Omental fat pad (tissue), 4 donors: Measurements from ENCODE around the gene SPAG16. TPM values are rescaled to one million over a fixed set of nuclear protein-coding genes. Genes with fewer than 3 reads are reported as not detected.
"Not testable (repeated sequence)": the region's sequence is repeated elsewhere in the genome, so short reads cannot be mapped to it uniquely, and the experiment has no call there.

Experiments
- ATAC-seq: fragments of 150-250 bp; one replicate; pipeline ENCODE4 v1.9.1; 2016; ENCODE audit warnings: mild to moderate bottlenecking, moderate library complexity; ENCODE audit not compliant: low FRiP score
- DNase-seq: peaks from one replicate; pipeline ENCODE4 v3.0.0-alpha.2; 2019; ENCODE audit warnings: low spot score
- total RNA-seq, 4 donors: library from RNA; depleted of rRNA; stranded (reverse); fragments of >200 nt; gene quantifications; one replicate each; pipeline ENCODE4 v1.1.0, GENCODE V29; 2016
- TF ChIP-seq, protein P1 (sequence below), 3 donors: fragments of 450-650 bp; IDR thresholded peaks; one replicate each; pipeline ENCODE4 v1.5.1; 2016 to 2017; ENCODE audit warnings: antibody characterized with exemption in 3 of 3, mild to moderate bottlenecking in 3 of 3, moderate library complexity in 2 of 3

Gene SPAG16
- total RNA-seq, 4 donors from 2014 or later: 11.1 to 29.5 (median 13.3) TPM

DNA sequence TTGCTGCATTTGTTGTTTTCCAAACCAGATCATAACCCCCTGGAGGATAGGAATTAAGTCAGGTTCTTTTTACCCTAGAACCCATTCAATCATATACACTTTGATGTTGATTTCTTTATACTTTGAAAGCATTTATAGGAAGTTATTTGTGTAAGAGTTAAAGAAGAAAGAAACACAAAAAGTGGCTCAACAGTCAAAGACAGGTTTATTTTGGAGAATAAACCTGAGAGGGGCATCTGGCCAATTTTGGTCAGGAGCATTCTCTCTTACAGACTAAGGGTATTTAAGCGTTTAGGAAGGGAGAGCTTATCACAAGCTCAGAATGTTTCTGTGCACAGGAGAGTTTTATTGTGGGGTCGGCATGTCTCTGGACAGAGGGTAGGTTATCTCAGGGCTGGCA lies 398.0 kb downstream of the SPAG16 start:
- DNase-seq (no peak), ATAC-seq (no peak)
- TF ChIP-seq, protein P1, sequence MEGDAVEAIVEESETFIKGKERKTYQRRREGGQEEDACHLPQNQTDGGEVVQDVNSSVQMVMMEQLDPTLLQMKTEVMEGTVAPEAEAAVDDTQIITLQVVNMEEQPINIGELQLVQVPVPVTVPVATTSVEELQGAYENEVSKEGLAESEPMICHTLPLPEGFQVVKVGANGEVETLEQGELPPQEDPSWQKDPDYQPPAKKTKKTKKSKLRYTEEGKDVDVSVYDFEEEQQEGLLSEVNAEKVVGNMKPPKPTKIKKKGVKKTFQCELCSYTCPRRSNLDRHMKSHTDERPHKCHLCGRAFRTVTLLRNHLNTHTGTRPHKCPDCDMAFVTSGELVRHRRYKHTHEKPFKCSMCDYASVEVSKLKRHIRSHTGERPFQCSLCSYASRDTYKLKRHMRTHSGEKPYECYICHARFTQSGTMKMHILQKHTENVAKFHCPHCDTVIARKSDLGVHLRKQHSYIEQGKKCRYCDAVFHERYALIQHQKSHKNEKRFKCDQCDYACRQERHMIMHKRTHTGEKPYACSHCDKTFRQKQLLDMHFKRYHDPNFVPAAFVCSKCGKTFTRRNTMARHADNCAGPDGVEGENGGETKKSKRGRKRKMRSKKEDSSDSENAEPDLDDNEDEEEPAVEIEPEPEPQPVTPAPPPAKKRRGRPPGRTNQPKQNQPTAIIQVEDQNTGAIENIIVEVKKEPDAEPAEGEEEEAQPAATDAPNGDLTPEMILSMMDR (IDR thresholded peaks at IDR 0.05): no peak

DNA sequence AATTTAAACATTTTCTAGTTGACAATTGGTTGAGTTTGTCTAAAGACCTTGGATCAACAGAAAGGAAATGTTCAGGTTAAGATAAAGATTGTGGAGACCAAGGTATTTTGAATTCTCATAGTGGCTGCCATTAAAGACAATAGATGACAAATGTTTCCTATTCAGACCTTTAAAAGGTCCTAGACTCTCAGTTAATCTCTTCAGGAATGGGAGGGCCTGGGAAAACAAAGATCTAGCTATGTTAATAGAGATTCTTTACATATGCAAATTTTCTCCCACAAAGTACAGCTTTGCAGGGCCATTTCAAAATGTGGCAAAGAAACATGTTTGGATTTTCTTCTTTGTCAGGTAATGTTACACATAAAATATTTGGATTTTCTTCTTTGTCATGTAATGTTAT lies 403.9 kb downstream of the SPAG16 start:
- ATAC-seq (no peak), DNase-seq (no peak)
- TF ChIP-seq, protein P1 (IDR thresholded peaks at IDR 0.05): no peak

DNA sequence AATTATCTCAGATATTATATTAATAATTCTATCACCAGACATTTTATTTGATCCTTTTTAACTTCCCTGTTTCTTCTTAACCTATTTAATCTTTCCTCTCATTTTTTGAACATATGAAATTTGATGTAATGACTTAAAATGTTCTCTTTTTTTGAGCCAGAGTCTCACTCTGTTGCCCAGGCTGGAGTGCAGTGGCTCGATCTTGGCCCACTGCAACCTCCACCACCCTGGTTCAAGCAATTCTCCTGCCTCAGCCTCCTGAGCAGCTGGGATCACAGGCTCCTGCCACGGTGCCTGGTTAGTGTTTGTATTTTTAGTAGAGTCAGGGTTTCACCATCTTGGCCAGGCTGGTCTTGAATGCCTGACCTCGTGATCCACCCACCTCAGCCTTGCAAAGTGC lies 404.6 kb downstream of the SPAG16 start:
- not testable (repeated sequence) for ATAC-seq, DNase-seq

DNA sequence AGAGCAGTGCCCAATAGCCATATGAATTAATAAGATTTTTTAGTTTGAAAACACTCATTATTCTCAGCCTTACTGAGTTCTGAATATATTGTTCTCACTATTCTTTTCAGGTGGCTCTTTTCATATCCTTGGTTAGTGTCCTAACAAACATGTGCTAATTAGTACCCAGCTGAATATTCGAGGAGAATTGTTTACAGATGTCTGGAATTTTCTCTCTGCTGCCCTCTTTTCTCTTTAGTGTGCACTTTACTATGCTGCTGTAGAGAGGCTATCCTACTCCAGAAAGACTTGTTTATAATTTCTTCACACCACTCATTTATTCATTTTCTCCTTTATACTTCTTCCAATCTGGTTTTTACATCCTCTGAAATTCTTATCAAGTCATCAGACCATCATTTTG lies 405.3 kb downstream of the SPAG16 start:
- TF ChIP-seq, protein P1 (IDR thresholded peaks at IDR 0.05): no peak
- no peak for DNase-seq
- no peak for ATAC-seq

DNA sequence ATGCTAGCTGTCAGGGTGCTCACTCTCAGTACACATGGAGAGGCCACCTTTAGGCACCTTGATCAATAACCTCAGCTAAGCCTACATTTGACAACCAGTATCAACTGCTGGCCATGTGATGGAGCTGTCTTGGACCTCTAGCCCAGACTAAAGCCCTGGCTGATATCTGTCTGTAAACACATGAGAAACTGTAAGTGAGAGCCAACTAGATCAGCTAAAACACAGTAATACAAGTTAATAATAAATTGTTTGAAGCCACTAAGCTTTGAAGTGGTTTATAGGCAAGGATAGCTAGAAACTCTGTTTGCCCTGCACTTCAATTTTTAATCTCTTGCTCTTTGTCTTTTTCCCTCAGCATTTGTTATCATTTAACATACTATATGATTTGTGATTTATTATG lies 407.1 kb downstream of the SPAG16 start:
- DNase-seq (no peak), ATAC-seq (no peak)
- TF ChIP-seq, protein P1 (IDR thresholded peaks at IDR 0.05): no peak

DNA sequence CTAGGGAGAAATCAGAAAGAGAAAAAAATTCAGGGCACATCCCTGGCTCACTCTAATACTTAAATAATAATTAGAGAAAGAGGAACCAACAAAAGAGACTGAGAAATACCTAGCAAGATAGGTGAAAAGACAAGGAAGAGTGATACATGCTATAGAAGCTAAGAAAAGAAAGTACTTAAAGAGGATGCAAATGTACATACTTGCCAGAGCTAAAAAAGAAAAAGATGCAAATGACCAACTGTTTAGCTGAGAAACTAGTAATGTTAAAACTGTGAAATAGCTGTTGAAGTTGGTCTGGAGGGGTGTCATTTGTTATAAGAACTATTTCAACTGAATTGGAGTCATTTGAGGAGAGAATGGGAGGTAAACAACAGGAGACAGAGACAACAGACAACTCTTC lies 412.2 kb downstream of the SPAG16 start:
- ATAC-seq (no peak), DNase-seq (no peak)
- TF ChIP-seq, protein P1 (IDR thresholded peaks at IDR 0.05): no peak

DNA sequence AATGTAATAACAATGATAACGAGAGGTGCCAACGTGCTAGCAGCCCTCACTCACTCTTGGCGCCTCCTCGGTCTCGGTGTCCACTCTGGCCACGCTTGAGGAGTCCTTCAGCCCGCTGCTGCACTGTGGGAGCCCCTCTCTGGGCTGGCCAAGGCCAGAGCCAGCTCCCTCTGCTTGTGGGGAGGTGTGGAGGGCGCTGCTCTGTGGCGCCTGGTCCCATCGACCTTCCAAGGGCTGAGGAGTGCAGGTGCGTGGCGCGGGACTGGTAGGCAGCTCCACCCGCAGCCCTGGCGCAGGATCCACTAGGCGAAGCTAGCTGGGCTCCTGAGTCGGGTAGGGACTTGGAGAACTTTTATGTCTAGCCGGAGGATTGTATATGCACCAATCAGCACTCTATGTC lies 417.1 kb downstream of the SPAG16 start:
- ATAC-seq, DNase-seq: not testable (repeated sequence)

DNA sequence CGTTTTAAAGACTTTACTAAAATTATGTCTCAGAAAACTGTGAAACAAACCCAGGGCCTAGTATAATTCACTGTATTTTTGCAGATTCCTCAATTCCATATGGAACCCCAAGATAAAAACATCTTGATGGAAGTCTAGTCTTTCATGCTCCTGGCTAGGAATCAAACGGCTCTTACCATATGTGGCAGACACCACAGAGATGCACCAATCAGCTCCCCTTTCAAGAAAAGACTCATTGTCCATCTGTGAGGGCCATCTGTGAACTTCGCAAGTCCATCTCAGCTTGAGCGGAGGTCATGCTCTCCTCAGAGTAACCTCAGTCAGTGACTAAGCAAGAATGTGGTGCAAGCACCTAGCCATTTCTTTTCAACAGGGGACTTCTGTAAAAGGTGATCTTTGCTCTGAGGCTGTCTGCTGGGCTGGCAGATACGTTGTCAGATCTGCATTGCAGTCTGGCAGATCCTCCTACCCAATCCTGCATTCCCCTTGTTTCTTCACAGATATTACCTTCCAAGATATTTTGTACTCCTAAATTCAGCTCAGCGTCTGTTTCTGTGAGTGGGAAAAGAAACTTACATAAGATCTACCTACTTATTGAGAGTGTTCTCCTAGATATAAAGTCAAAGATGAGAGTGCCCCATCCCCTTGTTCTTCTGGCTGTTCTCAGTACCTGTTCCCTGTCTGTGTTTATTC lies 419.3 kb downstream of the SPAG16 start:
- TF ChIP-seq, protein P1 (IDR thresholded peaks at IDR 0.05): no peak
- no peak for DNase-seq
- no peak for ATAC-seq
